HG02763 (cell line): Measurements from ENCODE around the gene DNASE1.

Source experiments
- ATAC-seq: cut with Tn5 transposase; IDR thresholded peaks from one replicate; pipeline ENCODE4 v1.9.1; 2021; ENCODE audit warnings: mild to moderate bottlenecking, moderate library complexity; ENCODE audit not compliant: unreplicated experiment

The DNASE1 gene

DNA sequence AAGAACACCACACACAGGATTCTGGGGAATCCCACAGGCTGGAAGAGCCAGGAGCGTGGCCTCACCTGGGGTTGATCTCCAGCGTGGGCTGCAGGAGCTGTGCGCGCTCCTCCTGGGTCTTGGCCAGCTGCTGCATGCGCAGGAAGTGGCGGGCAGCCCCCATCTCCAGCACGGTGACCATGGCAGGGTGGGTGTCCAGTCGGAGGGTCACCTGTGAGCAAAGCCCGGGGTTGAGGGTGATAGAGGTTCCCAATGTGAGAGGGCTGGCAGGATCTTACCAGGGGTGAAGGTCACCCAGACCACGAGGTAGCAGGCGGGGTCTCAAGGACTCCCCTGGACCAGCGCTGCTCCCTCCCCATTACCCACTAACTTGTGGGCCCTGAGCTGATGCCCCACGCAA, 7.4 kb downstream of the DNASE1 start:
- ATAC-seq, result no peak

DNA sequence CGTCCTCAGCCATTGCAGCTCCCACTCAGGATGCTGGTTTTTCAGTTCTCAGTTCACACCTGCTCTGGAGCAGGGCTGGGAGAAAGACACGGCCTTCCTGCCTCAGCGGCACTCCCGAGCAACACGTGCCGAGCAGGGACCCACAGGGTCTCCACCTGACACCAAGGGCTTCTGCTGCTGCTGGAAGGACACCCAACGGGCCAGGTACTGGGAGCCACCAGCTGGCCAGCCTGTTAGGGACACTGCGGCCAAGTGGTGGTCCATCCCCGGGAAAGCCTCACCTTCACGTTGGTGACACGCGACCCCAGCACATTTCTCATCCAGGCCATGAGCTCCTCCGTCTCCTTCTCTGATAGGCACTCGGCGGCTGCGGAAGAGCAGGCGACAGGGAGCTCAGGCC, 8.1 kb downstream of the DNASE1 start:
- no peak for ATAC-seq

GRCh38 chr16:3664187-3664896, 9.9 kb downstream of the DNASE1 start:
- no peak for ATAC-seq

- no peak for ATAC-seq
Observed at GRCh38 chr16:3665508-3665907, 11.0 kb downstream of the DNASE1 start.

- no peak for ATAC-seq
Observed at GRCh38 chr16:3668626-3669025, 14.1 kb downstream of the DNASE1 start.

GRCh38 chr16:3669082-3669481, 14.6 kb downstream of the DNASE1 start:
- no peak for ATAC-seq

DNA sequence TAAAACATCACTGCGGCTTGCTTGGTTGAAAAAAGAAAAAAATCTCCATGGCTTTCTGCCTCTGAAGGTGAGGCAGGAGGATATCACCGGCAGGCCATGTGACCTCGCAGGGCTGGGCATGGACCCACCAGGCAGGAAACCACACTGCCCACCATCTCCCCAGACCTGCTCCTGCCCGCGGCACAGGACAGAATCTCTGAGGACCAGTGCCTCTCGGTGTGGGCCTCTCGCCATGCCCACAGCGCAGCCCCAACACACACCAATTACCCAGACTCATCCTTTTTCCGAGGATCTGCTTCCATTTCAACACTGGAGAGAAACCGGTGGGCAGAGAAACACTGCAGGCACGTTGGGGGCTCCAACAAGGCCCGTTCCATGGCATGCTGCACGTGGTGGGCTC, 16.2 kb downstream of the DNASE1 start:
- no peak for ATAC-seq

DNA sequence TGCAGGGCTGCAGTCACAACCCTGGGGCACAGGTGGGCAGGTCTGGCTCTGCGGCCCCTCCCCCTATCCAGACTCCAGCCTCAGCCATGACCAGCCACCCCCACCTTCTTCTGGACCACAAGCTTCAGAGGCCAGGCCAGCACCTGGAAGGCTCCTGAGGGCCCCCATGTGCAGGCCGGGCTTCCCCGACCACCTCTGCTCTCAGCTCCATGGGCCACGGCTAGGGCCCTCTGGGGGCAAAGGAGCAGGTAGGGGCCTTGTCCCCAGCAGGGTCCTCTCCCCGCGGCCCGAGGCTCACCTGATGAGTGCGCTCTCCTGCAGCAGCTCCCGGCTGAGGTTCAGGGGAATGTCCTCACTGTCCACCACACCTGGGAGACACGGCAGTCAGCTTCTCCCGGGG, 16.9 kb downstream of the DNASE1 start:
- ATAC-seq, result no peak

DNA sequence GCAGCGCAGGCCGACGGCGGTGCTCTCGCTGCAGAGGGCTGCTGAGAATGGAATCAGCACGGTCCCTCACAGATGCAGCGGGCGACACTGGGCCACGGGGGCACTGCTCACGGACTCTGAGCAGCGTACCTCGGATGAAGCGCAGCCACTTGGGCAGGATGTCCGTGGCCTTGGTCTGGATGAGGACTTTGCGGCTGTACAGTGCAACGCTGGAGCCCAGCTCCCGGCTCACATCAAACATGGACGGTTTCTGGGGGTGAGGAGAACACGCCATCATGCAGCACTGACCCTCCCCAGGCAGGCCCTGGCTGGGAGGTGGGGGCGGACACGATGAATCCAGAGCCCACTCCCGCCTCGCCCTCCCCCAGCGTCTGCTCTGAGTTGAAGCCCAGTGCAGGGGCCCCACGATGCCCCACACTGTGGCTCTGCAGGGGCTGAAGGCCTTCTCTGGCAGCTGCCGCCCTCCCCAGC, 18.1 kb downstream of the DNASE1 start:
- ATAC-seq, result no peak

GRCh38 chr16:3673201-3673600, 18.7 kb downstream of the DNASE1 start:
- no peak for ATAC-seq

DNA sequence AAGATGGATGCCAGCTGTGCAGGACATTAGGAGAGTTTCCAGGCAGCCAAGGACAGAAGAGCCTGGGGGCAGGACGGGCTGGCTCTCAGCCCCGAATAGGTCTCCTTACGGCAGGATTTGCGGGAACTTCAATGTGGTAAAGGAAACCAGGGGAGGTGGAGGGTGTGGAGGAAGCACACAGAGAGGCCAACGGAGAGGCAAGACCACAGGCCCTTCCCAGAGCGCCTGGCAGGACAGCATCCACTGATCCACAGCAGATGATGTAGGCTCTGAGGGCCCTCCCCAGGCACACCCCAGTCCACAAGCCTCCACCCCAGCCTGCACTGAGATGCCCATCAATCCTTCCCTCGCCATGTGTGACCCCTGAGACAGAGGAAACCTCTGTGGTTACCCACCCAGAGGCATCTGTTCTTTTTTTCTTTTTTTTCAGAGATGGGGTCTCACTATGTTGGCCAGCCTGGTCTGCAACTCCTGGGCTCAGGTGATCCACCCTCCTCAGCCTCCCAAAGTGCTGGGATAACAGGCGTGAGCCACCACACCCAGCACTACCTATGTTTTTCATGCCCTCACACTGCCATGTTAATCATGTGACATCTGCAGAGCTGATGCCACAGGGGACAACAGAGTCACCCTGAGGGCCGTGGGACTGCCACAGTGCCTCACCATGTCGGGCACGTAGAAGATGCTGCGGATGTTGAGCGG, 19.3 kb downstream of the DNASE1 start:
- no peak for ATAC-seq

- ATAC-seq, result no peak
Observed at GRCh38 chr16:3674513-3675295, 20.2 kb downstream of the DNASE1 start.

DNA sequence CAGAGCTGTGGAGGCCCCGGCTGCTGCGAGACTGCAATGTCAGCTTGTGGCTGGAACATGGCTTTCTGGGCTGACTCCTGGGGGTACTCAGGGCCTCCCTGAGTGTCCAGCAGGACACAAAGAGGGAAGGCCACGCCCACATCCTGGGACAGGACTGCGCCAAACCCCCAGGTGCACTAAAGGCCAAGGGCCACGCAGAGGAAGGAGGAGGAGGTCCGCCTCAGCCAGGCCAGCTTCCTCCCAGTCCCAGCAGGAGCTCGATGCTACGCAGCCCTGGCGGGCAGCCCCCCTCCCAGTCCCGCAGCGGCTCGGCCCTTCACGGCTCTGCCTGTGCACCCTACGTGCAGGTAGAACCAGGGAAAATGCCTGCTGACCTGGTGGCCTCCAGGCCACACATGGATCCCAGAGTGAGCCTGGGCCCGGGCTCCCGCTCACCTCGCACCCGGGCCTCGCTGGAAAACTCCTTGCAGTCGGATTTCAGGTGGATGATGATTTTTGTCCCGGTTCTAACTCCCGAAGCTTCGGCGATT, 21.2 kb downstream of the DNASE1 start:
- no peak for ATAC-seq

DNA sequence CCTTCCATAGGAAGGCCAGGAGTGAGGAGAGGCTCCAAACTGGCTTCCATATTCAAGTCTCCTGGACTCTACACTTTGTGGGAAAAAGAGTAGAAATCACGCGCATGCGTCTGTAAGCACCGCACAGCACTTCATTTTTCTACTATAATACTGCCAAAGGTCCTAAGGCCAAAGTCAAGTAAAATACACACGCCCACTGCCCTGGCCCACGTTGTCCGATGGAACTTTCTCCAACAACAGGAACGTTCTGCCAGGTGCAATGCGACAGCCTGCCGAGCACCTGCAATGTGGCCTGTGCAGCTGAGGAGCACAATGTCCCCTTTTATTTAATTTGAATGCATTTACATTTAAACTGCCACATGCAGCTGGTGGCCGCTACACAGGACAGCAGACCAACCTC, 23.5 kb downstream of the DNASE1 start:
- no peak for ATAC-seq

DNA sequence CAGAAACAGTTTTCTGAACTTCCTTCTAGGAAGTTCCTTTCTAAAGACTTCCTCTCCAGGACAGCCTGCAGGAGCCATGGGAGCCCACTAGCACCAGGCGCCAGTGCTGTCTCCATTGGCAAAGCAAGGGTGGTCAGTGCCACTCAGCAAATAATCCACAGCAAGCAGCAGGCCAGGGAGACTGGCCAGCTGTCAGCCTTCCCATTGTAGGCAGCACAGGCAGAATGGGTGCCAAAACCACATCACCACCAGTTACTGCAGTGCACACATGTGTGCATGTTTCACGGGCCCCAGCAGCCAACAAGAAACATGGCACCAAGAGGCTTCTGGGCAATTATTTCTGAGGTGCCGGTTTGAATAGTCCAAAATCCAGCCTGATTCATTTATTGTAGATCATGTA, 26.7 kb downstream of the DNASE1 start:
- no peak for ATAC-seq

DNA sequence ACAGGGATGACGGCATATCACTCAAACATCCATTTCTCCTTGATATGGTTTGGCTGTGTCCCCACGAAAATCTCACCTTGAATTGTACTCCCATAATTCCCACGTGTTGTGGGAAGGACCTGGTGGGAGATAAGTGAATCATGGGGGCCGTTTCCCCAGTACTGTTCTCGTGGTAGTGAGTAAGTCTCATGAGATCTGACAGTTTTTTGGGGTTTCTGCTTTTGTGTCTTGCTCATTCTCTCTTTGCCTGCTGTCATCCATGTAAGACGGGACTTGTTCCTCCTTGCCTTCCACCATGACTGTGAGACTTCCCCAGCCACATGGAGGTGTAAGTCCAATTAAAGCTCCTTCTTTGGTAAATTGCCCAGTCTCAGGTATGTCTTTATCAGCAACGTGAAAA, 32.5 kb downstream of the DNASE1 start:
- ATAC-seq, result no peak

GRCh38 chr16:3687792-3688191, 33.3 kb downstream of the DNASE1 start:
- ATAC-seq, result no peak

DNA sequence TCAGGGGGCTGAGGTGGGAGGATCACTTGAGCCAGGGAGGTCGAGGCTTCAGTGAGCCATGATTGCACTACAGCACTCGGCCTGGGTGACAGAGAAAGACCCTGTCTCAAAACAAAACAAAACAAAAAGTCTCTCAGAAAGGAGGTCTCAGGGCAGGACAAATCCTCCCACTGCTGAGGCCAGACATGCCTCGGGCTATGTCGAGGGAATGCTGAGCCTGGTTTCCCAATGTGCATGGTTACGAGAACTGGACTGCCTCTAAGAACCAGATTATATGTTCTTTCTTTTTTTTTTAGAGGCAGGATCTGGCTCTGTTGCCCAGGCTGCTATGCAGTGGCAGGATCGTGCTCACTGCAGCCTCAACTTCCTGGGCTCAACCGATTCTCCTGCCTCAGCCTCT, 35.2 kb downstream of the DNASE1 start:
- ATAC-seq, result no peak

DNA sequence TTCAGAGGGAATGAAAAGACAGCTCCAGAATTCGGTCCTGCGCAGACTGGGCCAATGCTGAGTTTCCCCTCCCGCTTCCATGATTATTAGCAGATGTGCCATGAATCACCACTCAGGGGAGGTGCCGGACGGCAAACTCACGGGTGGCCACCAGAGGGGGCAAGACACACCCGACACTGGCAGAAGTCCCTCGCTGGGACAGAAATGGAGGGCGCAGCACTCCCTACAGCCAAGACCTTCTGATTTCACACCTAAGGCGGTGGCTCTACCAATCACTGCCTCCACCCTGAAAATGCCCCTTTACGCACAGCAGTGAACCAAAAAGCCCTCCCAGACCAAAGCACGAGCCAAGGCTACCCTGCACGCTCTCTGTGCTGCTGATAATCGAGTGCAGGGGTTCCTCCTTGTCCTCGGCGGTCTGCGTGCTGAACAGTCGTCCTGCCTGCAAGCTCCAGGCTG, 36.0 kb downstream of the DNASE1 start:
- no peak for ATAC-seq

- no peak for ATAC-seq
Observed at GRCh38 chr16:3690980-3691720, 36.7 kb downstream of the DNASE1 start.

- ATAC-seq, result no peak
Observed at GRCh38 chr16:3691761-3692160, 37.3 kb downstream of the DNASE1 start.
